ENCODE measurements around the gene ANO7. TPM values are rescaled to one million over a fixed set of nuclear protein-coding genes. Genes with fewer than 3 reads are reported as not detected.
A peak's percentile ranks its signal among the peaks of the same experiment; 100 is the strongest.

Gene ANO7
- total RNA-seq, 1 experiment from 2014 or later: 1.1 TPM

GRCh38 chr2:241156971-241157441 is 31.5 kb upstream of the ANO7 start:
- DNase-seq (ENCODE audit: low spot score): peak; percentile 70
- in situ Hi-C loops (cut with HindIII; ENCODE audit: low sequenced_read_pairs): no loop called here

DNA sequence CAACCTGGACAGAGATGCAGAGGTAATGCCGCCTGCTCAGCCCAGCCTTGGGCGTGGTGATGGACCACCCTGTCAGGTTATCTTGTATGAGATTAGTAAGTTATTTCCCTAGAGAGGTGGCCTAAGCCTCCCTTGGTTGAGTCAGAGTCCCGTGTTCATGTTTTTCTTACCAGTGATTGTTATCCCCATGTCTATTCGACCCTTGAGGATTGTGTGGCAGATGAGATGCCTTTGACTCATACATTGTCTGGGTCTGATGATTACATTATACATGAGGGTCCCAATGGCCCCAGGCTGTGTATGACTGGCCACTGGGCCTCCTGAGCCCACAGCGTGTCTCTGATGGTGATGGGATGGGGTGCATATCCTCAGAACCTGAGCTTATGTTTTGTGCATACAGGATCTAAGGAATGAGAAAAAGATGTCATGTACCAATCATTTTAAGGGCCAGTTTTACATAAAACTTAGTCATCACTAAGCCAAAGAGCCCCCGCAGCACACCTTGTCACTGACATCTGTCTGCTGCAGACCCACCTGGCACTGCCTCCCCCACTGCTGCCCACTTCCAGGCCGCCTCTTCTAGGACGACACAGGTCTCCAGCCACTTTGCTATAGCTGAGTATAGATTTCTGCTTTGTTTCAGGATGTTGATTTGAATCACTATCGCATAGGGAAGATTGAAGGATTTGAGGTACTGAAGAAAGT is 30.5 kb upstream of the ANO7 start:
- DNase-seq (ENCODE audit: low spot score): no peak
- in situ Hi-C loops (cut with HindIII; ENCODE audit: low sequenced_read_pairs): no loop called here

DNA sequence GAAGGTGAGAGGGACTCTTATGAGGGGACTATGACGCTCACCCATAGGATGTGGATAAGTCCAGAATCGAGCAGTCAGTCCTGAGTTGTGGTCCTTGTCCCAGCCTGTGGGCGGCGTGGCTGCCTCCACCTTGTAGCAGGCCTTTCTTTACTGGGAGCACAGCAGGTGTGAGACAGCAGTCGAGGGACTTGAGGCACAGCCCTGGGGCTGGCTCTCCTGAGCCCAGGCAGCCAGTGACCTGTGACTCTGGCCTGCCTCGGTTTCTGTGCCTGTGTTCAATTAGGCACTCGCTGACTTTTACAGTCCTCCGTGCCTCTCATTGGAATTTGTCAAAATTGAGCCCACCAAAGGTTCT is 30.0 kb upstream of the ANO7 start:
- no peak for DNase-seq (ENCODE audit: low spot score)
- in situ Hi-C loops (cut with HindIII; ENCODE audit: low sequenced_read_pairs): no loop called here

- in situ Hi-C loops (cut with HindIII; ENCODE audit: low sequenced_read_pairs): no loop called here
- no peak for DNase-seq (ENCODE audit: low spot score)
These were observed 29.4 kb upstream of the ANO7 start for GRCh38 chr2:241159116-241159515.

DNA sequence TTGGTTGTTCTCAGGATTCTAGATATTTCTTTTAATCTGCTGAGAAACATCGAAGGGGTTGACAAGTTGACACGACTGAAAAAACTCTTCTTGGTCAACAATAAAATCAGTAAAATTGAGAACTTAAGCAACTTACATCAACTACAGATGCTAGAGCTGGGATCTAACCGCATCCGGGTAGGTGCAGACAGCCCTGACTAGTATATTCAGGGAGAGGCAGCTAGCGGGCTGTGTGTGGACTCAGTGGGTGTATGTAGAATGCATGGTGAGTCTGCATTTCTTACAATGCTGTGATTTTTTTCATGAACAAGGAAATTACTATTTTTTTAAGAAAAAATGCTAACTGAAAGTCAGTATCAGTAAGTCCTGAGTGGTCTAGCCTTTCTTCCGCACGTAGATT is 28.2 kb upstream of the ANO7 start:
- in situ Hi-C loops (cut with HindIII; ENCODE audit: low sequenced_read_pairs): no loop called here
- no peak for DNase-seq (ENCODE audit: low spot score)

DNA sequence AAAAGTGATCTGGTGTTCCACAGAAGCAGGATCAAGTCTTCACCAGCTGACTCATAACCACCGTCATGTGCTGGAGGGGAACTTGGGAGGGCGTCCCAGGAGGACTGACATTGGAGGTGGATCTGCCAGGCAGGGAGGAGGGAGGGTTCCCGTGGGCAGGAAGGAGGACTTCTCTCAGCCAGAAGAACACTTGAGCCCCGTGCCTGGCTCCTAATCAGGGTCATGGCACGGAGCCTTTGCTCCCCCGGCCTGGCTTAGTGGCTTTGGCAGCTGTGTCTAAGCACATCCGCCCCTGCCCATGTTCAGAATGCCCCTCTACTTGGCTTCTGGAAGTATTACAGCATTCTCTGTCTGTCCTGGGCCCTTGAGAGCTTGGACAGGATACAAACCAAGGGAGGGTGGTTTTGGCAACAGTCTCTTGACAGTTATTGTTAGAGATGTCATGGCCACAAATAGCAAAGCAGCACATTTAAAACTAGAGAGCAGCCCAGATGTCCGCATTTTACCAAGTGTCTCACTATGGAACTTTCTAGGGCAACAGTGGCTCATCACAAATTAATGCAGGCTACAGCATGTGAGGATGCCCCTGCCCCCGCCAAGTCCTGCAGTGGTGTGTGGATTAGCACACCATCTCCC is 26.7 kb upstream of the ANO7 start:
- in situ Hi-C loops (cut with HindIII; ENCODE audit: low sequenced_read_pairs): no loop called here
- peak; percentile 23 for DNase-seq (ENCODE audit: low spot score)

- in situ Hi-C loops (cut with HindIII; ENCODE audit: low sequenced_read_pairs): no loop called here
These were observed 24.8 kb upstream of the ANO7 start for GRCh38 chr2:241163601-241164118.

DNA sequence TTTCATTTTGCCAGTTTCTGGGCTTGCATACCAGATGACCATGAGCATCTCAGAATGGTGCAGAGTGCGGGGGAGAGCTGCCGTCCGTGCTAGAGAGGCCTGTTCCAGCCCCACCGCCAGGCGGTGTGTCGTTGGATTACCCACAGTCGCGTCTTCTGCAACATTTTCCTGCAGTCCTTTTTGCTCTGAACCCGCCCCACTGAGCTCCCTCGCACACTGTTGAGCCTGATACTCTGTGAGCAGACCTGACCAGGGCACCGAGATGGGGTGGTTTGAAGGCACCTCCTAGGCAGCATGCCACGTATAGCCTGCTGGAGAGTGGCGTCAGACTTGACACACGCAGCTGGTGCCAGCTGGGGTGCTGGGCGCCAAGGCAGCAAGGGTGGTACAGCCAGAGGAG is 20.1 kb upstream of the ANO7 start:
- no peak for DNase-seq (ENCODE audit: low spot score)
- in situ Hi-C loops (cut with HindIII; ENCODE audit: low sequenced_read_pairs): no loop called here

More at GRCh38 chr2:241163601-241164118, 24.8 kb upstream of the ANO7 start:
- no peak for DNase-seq (ENCODE audit: low spot score)

DNA sequence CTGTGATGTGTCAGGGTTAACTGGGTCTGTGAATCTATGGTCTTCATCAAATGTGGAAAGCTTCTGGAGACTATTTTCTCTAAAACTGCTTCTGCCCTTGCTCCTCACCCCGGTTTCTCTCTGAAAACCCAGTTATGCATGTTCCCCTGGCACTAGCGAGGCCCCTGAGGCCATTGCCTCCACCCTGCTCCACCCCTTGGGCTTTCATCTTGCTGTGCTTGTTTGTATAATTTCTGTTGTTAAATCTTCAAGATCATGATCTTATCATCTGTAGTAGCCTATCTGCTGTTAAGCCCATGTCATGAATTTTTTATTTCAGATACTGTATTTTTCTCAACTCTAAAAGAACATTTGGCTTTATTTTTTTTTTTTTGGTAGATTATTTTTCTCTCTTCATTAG is 14.9 kb upstream of the ANO7 start:
- DNase-seq (ENCODE audit: low spot score): no peak

DNA sequence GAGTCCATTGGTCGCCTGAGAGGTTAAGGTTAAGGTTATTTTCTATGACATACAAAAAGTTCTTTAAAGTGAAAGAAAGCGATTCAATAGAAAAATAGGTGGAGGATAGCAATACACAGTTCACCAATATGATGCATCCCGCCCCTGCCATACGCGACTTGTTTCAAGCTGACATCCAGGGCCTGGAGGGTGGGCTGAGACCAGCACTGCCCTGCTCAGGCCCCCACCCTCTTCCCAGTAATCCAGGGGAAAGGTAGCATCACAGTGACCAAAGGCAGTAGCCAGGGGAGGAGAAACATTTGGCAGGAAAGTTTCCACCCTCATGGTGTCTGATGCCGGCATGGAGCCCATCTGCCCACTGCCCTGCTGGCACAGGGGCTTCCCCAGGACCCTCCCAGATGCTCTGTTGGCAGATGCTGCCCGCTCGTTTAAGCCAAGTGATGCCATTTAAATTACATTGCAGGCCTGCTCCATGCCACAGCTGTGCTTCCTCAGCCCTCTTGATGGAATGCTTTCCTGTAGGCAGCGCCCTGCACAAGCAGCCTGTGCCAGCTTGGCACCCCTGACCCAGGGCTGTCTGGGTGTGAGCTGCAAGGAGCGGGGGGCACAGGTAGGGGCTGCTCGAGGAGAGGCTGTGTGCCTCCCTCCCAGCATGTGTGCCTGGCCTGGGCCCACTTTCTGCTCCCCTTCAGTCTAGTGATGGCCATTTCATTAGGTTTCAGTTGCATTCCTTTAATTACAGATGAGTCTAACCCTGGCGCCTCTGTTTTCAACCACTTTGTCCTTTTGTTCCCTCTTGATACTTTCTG is 10.7 kb upstream of the ANO7 start:
- in situ Hi-C loops (cut with HindIII; ENCODE audit: low sequenced_read_pairs): no loop called here
- DNase-seq (ENCODE audit: low spot score): no peak

More for the DNA sequence above, 14.9 kb upstream of the ANO7 start:
- in situ Hi-C loops (cut with HindIII; ENCODE audit: low sequenced_read_pairs): no loop called here

- no peak for DNase-seq (ENCODE audit: low spot score)
- in situ Hi-C loops (cut with HindIII; ENCODE audit: low sequenced_read_pairs): no loop called here
These were observed 9.5 kb upstream of the ANO7 start for GRCh38 chr2:241178961-241179360.

GRCh38 chr2:241179899-241180298 is 8.6 kb upstream of the ANO7 start:
- in situ Hi-C loops (cut with HindIII; ENCODE audit: low sequenced_read_pairs): no loop called here
- DNase-seq (ENCODE audit: low spot score): no peak

DNA sequence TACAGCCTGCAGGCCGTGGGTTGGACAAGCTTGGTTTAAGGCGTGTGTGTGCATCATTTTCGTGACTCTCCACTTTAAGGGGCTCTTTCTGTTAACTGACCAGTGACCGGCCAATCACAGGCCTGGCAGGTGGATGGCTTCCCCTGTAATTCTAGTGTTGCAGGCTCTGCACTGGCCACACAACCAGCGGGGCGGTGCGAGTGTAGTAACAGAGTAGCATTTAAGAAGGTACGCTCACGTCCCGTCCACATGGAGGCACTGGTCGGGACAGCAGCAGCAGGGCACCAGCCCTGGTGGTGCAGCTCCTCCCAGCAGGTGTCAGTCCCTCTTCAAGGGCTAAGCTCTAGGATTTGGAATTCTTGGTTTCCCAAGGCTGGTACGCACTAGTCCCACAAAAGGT is 8.0 kb upstream of the ANO7 start:
- peak; percentile 7 for DNase-seq (ENCODE audit: low spot score)
- in situ Hi-C loops (cut with HindIII; ENCODE audit: low sequenced_read_pairs): no loop called here

DNA sequence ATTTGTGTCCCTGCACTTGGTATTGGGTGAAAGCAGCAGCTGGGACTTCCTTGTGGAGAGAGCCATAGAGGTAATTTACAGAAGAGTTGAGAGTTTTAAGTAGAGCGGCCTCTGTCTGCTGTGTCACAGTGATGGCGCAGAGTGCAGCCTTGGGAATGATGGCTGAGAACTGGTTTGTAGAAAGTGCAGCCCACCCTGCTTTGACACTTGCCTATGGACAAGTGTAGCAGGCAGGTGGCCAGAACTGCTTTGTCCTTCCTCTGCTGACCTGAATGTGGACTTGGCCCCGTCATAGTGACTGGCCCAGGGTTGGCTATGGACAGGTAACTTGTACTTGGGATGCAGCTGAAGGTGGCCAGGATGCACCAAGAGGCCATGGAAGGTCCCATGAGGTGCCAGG is 6.4 kb upstream of the ANO7 start:
- in situ Hi-C loops (cut with HindIII; ENCODE audit: low sequenced_read_pairs): no loop called here
- no peak for DNase-seq (ENCODE audit: low spot score)

GRCh38 chr2:241182531-241183133 is 5.8 kb upstream of the ANO7 start:
- no peak for DNase-seq (ENCODE audit: low spot score)
- in situ Hi-C loops (cut with HindIII; ENCODE audit: low sequenced_read_pairs): no loop called here

DNA sequence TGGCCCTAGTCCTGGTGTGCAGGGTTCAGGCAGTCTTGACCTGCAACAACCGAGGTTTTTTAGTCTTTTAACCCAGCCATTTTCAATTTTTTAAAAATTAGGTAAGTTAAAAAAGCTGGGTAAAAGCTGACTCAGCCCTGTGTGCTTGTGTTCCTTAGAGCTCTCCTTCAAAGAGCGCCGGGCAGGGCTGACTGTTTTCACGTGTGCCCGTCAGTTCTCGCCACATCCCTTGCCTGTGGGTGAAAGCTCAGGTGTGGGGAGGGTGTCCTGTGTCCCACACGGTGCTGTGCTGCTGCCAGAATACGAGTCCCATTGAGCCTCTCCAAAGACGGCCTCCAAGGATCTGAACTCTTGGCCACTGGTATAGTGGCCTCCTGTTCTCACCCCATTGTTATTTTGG is 5.3 kb upstream of the ANO7 start:
- in situ Hi-C loops (cut with HindIII; ENCODE audit: low sequenced_read_pairs): no loop called here
- no peak for DNase-seq (ENCODE audit: low spot score)

GRCh38 chr2:241184901-241185300 is 3.6 kb upstream of the ANO7 start:
- in situ Hi-C loops (cut with HindIII; ENCODE audit: low sequenced_read_pairs): no loop called here
- no peak for DNase-seq (ENCODE audit: low spot score)

DNA sequence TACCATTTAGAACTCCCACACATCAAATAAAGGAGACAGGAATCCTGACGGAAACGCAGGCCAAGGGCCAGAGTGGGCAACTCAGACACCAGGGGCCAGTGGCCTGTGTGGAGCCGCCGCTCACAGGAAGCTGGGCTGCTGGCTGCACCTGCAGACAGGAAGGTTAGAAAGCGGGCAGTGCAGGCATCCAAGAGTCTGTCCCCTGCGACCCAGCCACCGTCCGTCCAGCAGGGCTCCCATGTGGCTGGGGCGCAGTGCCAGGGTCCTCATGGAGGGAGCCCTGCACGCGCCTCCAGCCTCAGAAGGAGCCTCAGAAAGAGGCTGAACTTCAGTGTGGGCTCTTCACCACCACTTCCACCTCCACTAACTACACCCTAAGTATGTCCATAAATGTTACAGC is 2.5 kb upstream of the ANO7 start:
- no peak for DNase-seq (ENCODE audit: low spot score)

GRCh38 chr2:241187101-241187917 is 1.2 kb upstream of the ANO7 start:
- in situ Hi-C loops (cut with HindIII; ENCODE audit: low sequenced_read_pairs): no loop called here
- DNase-seq (ENCODE audit: low spot score): no peak

More for the DNA sequence above, 2.5 kb upstream of the ANO7 start:
- in situ Hi-C loops (cut with HindIII; ENCODE audit: low sequenced_read_pairs): no loop called here

Data from G401 (cell line).